Naive thymus-derived CD4-positive, alpha-beta T cell (primary cell): ENCODE measurements around the gene HSFX4. TPM values are rescaled to one million over a fixed set of nuclear protein-coding genes. Genes with fewer than 3 reads are reported as not detected.
"Not testable (repeated sequence)": the region's sequence is repeated elsewhere in the genome, so short reads cannot be mapped to it uniquely, and the experiment has no call there.

Source experiments
- ATAC-seq: fragments of 150-1000 bp; cut with Tn5 transposase; 2 replicates; pipeline ENCODE4 v1.10.0; 2021; ENCODE audit warnings: mild to moderate bottlenecking, moderate library complexity
- CTCF ChIA-PET: fragments of 350-600 bp; sonication (Branson Sonifier 250); formaldehyde crosslinking; loops from one replicate; lab custom pipeline; 2021; ENCODE audit warnings: antibody characterized with exemption; lab: Charles Lee
- POLR2A ChIA-PET: fragments of 350-600 bp; sonication (Branson Sonifier 250); formaldehyde crosslinking; loops from one replicate; lab custom pipeline; 2021; ENCODE audit warnings: antibody characterized with exemption, inconsistent platforms; lab: Charles Lee
- DNase-seq, 9 donors: peaks; one replicate each; pipeline versions ENCODE4 v3.0.0 to v3.0.0-alpha.2; 2020 to 2022; ENCODE audit warnings: mixed read lengths in 1 of 9
- H3K27ac ChIP-seq: one replicate; pipeline ENCODE4 v1.7.0; 2013; ENCODE audit warnings: mild to moderate bottlenecking, low read depth, low read length, moderate library complexity
- H3K27me3 ChIP-seq, 2 donors: one replicate each; pipeline ENCODE4 v1.7.0; 2013; ENCODE audit warnings: low read length in 2 of 2, mild to moderate bottlenecking in 2 of 2, moderate library complexity in 2 of 2; ENCODE audit not compliant: control insufficient read depth in 2 of 2, insufficient read depth in 2 of 2
- H3K36me3 ChIP-seq, 3 experiments: 1 replicate in 2 of 3; 2 replicates in 1 of 3; pipeline ENCODE4 v1.7.0; 2013; ENCODE audit warnings: low read length in 3 of 3, mild to moderate bottlenecking in 3 of 3, moderate library complexity in 1 of 3; ENCODE audit not compliant: insufficient read depth in 3 of 3, control insufficient read depth in 2 of 3
- H3K4me1 ChIP-seq, 2 donors: one replicate each; pipeline ENCODE4 v1.7.0; 2013; ENCODE audit warnings: low read length in 2 of 2, mild to moderate bottlenecking in 2 of 2, moderate library complexity in 1 of 2; ENCODE audit not compliant: control insufficient read depth in 2 of 2, insufficient read depth in 2 of 2
- H3K4me3 ChIP-seq: 2 replicates; pipeline ENCODE4 v1.7.0; 2013; ENCODE audit warnings: mild to moderate bottlenecking, low read length
- H3K9me3 ChIP-seq, 3 experiments: 1 replicate in 2 of 3; 2 replicates in 1 of 3; pipeline ENCODE4 v1.7.0; 2013; ENCODE audit warnings: low read length in 3 of 3; ENCODE audit not compliant: control insufficient read depth in 2 of 3
- H3K27ac Mint-ChIP-seq, 9 donors: one replicate each; pipeline ENCODE4 v1.8.0; 2020 to 2022; ENCODE audit warnings: mixed read lengths in 9 of 9, mild to moderate bottlenecking in 8 of 9, moderate library complexity in 5 of 9, inconsistent platforms in 2 of 9
- H3K27me3 Mint-ChIP-seq, 5 donors: one replicate each; pipeline ENCODE4 v1.8.0; 2021 to 2022; ENCODE audit warnings: mixed read lengths in 5 of 5, mild to moderate bottlenecking in 1 of 5
- H3K36me3 Mint-ChIP-seq, 5 donors: one replicate each; pipeline ENCODE4 v1.8.0; 2020 to 2022; ENCODE audit warnings: mixed read lengths in 5 of 5, mild to moderate bottlenecking in 3 of 5, inconsistent platforms in 1 of 5
- H3K4me1 Mint-ChIP-seq, 7 donors: one replicate each; pipeline ENCODE4 v1.8.0; 2020 to 2022; ENCODE audit warnings: mixed read lengths in 7 of 7, mild to moderate bottlenecking in 3 of 7, inconsistent platforms in 1 of 7
- H3K4me3 Mint-ChIP-seq, 10 donors: one replicate each; pipeline ENCODE4 v1.8.0; 2020 to 2022; ENCODE audit warnings: mild to moderate bottlenecking in 10 of 10, mixed read lengths in 10 of 10, moderate library complexity in 6 of 10, inconsistent platforms in 2 of 10
- H3K9me3 Mint-ChIP-seq, 11 donors: one replicate each; pipeline ENCODE4 v1.8.0; 2020 to 2022; ENCODE audit warnings: mixed read lengths in 11 of 11, mild to moderate bottlenecking in 4 of 11, inconsistent platforms in 1 of 11, moderate library complexity in 1 of 11
- intact Hi-C, 2 donors: fragments of 100-400 bp; cut with micrococcal nuclease; formaldehyde crosslinking; loops; one replicate each; pipeline ENCODE4 v1.15.1; 2023
- polyA plus RNA-seq, 2 donors: library from polyadenylated mRNA; unstranded; fragments of 300-500 nt; fragmentation: Illumina TruSeq; gene quantifications; one replicate each; pipeline ENCODE4 v1.2.3, GENCODE V29; 2021
- total RNA-seq, 6 experiments: library from RNA in 5 of 6; stranded (reverse) in 5 of 6; gene quantifications; 1 replicate in 5 of 6; 2 replicates in 1 of 6; pipeline ENCODE4 v1.2.3 and lab custom pipeline; 2021 to 2026

The HSFX4 gene
- total and polyA plus RNA-seq, 7 experiments from 2014 or later = not detected

- peak overlapping the region; percentile 82 to 96 (median 90) for H3K4me3 Mint-ChIP-seq
These were observed 10.7 kb downstream of the HSFX4 start for GRCh38 chrX:149939905-149940673.

GRCh38 chrX:149940674-149941024 is 11.3 kb downstream of the HSFX4 start:
- not testable (repeated sequence) for DNase-seq, H3K9me3 Mint-ChIP-seq, H3K27ac ChIP-seq, H3K4me1 ChIP-seq, H3K9me3 ChIP-seq, ATAC-seq, H3K36me3 Mint-ChIP-seq, H3K36me3 ChIP-seq, H3K27me3 ChIP-seq, H3K27me3 Mint-ChIP-seq, H3K4me3 ChIP-seq
- CTCF ChIA-PET = interaction anchor here (2.3 kb wide), 1 partner anchor 401 kb away, joined by 15 read pairs; the partner anchor contains the start of gene EOLA1
- Mint-ChIP-seq H3K4me1 (peaks cover 0 to 12% (median 0%) of the 10 kb centered on the region in 7 donors), H3K4me3 (peak overlapping the region; percentile 82 to 96 (median 90)), H3K27ac (peak overlapping the region; percentile 87 to 98 (median 92))
- intact Hi-C loops = loop anchor here in 1 of 2 donors (10.0 kb wide), 1 partner anchor 1044 kb away; the partner anchor contains the start of gene HMGB3
- POLR2A ChIA-PET = interaction anchor here (0.7 to 3.4 kb wide), 7 partner anchors 25 to 752 kb away, joined by 3 to 35 read pairs (median 8); partner anchors contain the start of genes EOLA1, IDS, MTM1 and MTMR1

More at GRCh38 chrX:149939905-149940673, 10.7 kb downstream of the HSFX4 start:
- CTCF ChIA-PET = interaction anchor here (1.9 to 2.3 kb wide), 2 partner anchors 400 to 753 kb away, joined by 5 to 15 read pairs; partner anchors contain the start of genes EOLA1 and MTMR1
- Mint-ChIP-seq H3K27me3 (no peaks in the 10 kb centered on the region), H3K4me1 (peaks cover 0 to 12% (median 0%) of the 10 kb centered on the region in 7 donors), H3K36me3 (peaks cover 0 to 3% (median 0%) of the 10 kb centered on the region in 5 donors), H3K27ac (peak overlapping the region; percentile 87 to 98 (median 92)), H3K9me3 (peaks cover 0 to 1% (median 0%) of the 10 kb centered on the region in 11 donors)
- Histone ChIP-seq H3K27ac (peak overlapping the region; percentile 84), H3K4me3 (peak overlapping the region; percentile 63), H3K27me3 (no peaks in the 10 kb centered on the region), H3K9me3 (no peaks in the 10 kb centered on the region), H3K4me1 (peaks cover 5% of the 10 kb centered on the region in 2 donors), H3K36me3 (peaks cover 0 to 10% (median 3%) of the 10 kb centered on the region in 3 experiments)
- POLR2A ChIA-PET = interaction anchor here (0.5 to 3.4 kb wide), 10 partner anchors 24 to 777 kb away, joined by 3 to 35 read pairs (median 4); partner anchors contain the start of genes EOLA1, IDS, MTM1 and MTMR1
- ATAC-seq (peak; percentile 68), DNase-seq (peak; percentile 71 to 94 (median 91))
- intact Hi-C loops = loop anchor here in 1 of 2 donors (10.0 kb wide), 6 partner anchors 305 to 1045 kb away; partner anchors contain the start of genes HMGB3, IDS, MAMLD1 and MTM1

DNA sequence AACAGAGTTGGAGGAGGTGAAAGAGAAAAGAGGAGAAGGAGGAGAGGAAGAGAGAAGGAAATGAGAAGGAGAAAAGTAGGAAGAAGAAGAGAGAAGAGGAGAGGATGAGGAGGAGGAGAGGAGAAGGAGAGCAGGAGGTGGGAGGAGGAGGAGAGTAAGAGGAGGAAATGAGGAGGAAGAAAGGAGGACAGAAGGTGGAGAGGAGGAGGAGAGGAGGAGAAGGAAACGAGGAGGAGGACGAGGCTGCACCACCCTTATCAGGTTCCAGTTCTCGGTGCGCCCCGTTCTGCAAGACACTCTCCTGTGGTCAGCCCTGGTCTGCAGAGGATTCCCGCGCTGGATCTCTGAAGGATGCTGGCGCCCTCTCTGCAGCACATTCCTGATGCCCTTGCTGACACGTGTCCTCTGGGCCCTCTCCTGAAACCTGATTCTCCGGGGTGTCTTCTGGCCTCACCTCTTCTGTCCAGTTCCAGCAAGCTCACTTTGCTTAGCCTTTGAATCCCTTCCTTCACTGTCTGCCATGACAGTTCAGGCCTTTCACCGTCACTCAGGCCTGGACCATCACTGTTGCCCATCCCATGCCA is 15.8 kb downstream of the HSFX4 start:
- H3K27ac ChIP-seq, H3K4me3 Mint-ChIP-seq, H3K9me3 ChIP-seq, H3K27me3 Mint-ChIP-seq, CTCF ChIA-PET, H3K36me3 Mint-ChIP-seq, H3K4me3 ChIP-seq, H3K9me3 Mint-ChIP-seq, H3K27me3 ChIP-seq, H3K4me1 ChIP-seq, DNase-seq, POLR2A ChIA-PET, ATAC-seq: not testable (repeated sequence)
- Mint-ChIP-seq H3K27ac (peak overlapping the region in 2 of 9 donors; percentile 59 to 77), H3K4me1 (peaks cover 0 to 13% (median 0%) of the 10 kb centered on the region in 7 donors)
- intact Hi-C loops = loop anchor here in 1 of 2 donors (10.0 kb wide), 1 partner anchor 1040 kb away; the partner anchor contains the start of gene HMGB3
- H3K36me3 ChIP-seq = peaks cover 0 to 14% (median 3%) of the 10 kb centered on the region in 3 experiments

DNA sequence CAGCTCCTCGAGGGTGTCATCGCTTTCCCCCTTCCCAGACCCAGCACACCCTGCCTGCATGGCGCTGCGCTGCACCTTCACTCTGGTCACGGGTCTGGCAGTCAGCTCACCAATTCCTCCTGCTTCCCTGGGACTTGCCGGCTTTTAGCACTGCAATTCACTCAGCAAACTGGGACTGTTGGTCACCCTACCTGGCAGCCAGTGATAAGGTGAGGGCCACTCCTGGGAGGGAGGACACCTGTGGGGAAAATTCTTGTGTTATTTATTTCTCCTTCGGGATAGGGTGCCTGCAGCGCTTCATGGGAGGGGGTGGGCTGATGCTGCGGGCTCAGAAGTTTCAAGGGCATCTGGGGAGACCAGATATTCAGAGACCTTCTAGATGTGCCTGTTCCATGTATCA is 16.4 kb downstream of the HSFX4 start:
- ATAC-seq, H3K27ac ChIP-seq, H3K27me3 Mint-ChIP-seq, H3K27ac Mint-ChIP-seq, H3K4me3 ChIP-seq, H3K4me1 ChIP-seq, CTCF ChIA-PET, H3K4me3 Mint-ChIP-seq, H3K9me3 ChIP-seq, POLR2A ChIA-PET, H3K27me3 ChIP-seq, H3K9me3 Mint-ChIP-seq, DNase-seq, H3K36me3 Mint-ChIP-seq: not testable (repeated sequence)
- intact Hi-C loops = loop anchor here in 1 of 2 donors (10.0 kb wide), 1 partner anchor 1039 kb away; the partner anchor contains the start of gene HMGB3
- peaks cover 0 to 13% (median 0%) of the 10 kb centered on the region in 7 donors for H3K4me1 Mint-ChIP-seq
- H3K36me3 ChIP-seq = peaks cover 0 to 14% (median 3%) of the 10 kb centered on the region in 3 experiments

DNA sequence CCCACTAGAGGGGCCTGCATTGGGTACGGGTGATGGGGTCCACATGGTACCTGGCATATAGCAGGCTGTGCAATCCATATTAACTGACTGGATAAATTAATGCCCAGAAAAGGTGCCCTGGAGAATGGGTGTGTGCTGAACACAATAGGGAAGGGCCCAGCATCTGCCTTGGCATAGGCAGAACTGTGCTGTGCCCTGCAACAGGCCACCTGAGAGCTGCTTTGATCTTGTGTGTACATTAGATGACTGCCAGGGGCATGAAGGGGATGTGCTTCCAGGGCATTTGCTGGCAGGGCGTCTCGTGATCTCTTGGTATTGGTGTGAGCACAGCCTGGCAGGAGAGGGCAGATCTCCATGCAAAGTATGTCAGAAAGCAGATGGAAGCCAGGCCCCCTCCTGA is 17.6 kb downstream of the HSFX4 start:
- ATAC-seq, H3K4me3 Mint-ChIP-seq, H3K4me1 ChIP-seq, H3K9me3 ChIP-seq, POLR2A ChIA-PET, H3K27me3 Mint-ChIP-seq, H3K4me3 ChIP-seq, H3K27ac ChIP-seq, DNase-seq, H3K27ac Mint-ChIP-seq, H3K36me3 Mint-ChIP-seq, H3K9me3 Mint-ChIP-seq, H3K27me3 ChIP-seq, CTCF ChIA-PET: not testable (repeated sequence)
- H3K36me3 ChIP-seq = peaks cover 0 to 14% (median 3%) of the 10 kb centered on the region in 3 experiments
- H3K4me1 Mint-ChIP-seq = peaks cover 0 to 13% (median 0%) of the 10 kb centered on the region in 7 donors
- intact Hi-C loops = loop anchor here in 1 of 2 donors (10.0 kb wide), 1 partner anchor 1038 kb away; the partner anchor contains the start of gene HMGB3

DNA sequence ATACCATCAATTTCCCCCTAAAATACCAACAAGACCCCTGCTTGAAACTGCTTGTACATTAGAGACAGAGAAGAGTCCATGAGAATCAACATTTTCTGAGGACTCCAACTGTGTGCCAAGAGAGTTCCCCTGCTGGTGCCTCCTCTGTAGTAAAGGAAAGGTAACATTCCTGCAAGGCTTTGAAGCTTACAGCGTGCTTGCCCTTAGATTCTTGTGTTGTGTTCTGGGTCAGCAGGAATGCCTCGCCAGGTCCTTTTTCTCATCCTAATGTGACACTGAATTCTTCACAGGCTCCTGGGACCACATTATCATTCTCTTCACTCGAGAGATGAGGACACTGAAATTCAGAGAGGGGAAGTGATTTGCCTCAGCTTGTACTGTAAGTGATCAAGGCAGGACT is 18.6 kb downstream of the HSFX4 start:
- Histone ChIP-seq H3K4me1 (no peaks in the 10 kb centered on the region), H3K4me3 (no peak overlapping the region), H3K9me3 (no peaks in the 10 kb centered on the region), H3K27ac (no peak overlapping the region), H3K27me3 (no peaks in the 10 kb centered on the region), H3K36me3 (peaks cover 0 to 14% (median 3%) of the 10 kb centered on the region in 3 experiments)
- peaks cover 0 to 10% (median 0%) of the 10 kb centered on the region in 5 donors for H3K36me3 Mint-ChIP-seq
- no peak for ATAC-seq
- peaks cover 0 to 13% (median 0%) of the 10 kb centered on the region in 7 donors for H3K4me1 Mint-ChIP-seq
- POLR2A ChIA-PET = no interaction called here
- no peaks in the 10 kb centered on the region for H3K9me3 Mint-ChIP-seq
- peak overlapping the region in 2 of 9 donors; percentile 19 to 32 for H3K27ac Mint-ChIP-seq
- no peaks in the 10 kb centered on the region for H3K27me3 Mint-ChIP-seq
- CTCF ChIA-PET = interaction anchor here (1.0 kb wide), 1 partner anchor 10 kb away, joined by 3 read pairs; the partner anchor contains the start of gene EOLA2
- DNase-seq = no peak
- intact Hi-C loops = loop anchor here in 1 of 2 donors (10.0 kb wide), 1 partner anchor 1037 kb away; the partner anchor contains the start of gene HMGB3
- H3K4me3 Mint-ChIP-seq = no peak overlapping the region
